ENCODE results near the gene DCTN1.

DCTN1 gene

GRCh38 chr2:74414881-74415761 is 35.0 kb upstream of the DCTN1 start:
- no peak for DNase-seq
- in situ Hi-C loops (cut with MboI; ENCODE audit: low pct_unique_long_range_greater_than_20kb, low sequenced_read_pairs) = no loop called here

- in situ Hi-C loops (cut with MboI; ENCODE audit: low pct_unique_long_range_greater_than_20kb, low sequenced_read_pairs) = no loop called here
- DNase-seq = no peak
These were observed 34.3 kb upstream of the DCTN1 start for GRCh38 chr2:74414441-74414840.

- in situ Hi-C loops (cut with MboI; ENCODE audit: low pct_unique_long_range_greater_than_20kb, low sequenced_read_pairs) = no loop called here
These were observed 33.0 kb upstream of the DCTN1 start for GRCh38 chr2:74413001-74413698.

GRCh38 chr2:74407682-74408081 is 27.6 kb upstream of the DCTN1 start:
- DNase-seq = no peak
- in situ Hi-C loops (cut with MboI; ENCODE audit: low pct_unique_long_range_greater_than_20kb, low sequenced_read_pairs) = no loop called here

More at GRCh38 chr2:74413001-74413698, 33.0 kb upstream of the DCTN1 start:
- peak; percentile 33 for DNase-seq

- in situ Hi-C loops (cut with MboI; ENCODE audit: low pct_unique_long_range_greater_than_20kb, low sequenced_read_pairs) = no loop called here
- DNase-seq = no peak
These were observed 25.9 kb upstream of the DCTN1 start for GRCh38 chr2:74406035-74406434.

GRCh38 chr2:74401891-74402290 is 21.8 kb upstream of the DCTN1 start:
- in situ Hi-C loops (cut with MboI; ENCODE audit: low pct_unique_long_range_greater_than_20kb, low sequenced_read_pairs) = no loop called here

GRCh38 chr2:74399785-74400184 is 19.7 kb upstream of the DCTN1 start:
- in situ Hi-C loops (cut with MboI; ENCODE audit: low pct_unique_long_range_greater_than_20kb, low sequenced_read_pairs) = no loop called here
- DNase-seq = peak; percentile 69

More at GRCh38 chr2:74401891-74402290, 21.8 kb upstream of the DCTN1 start:
- no peak for DNase-seq

GRCh38 chr2:74396149-74396548 is 16.0 kb upstream of the DCTN1 start:
- in situ Hi-C loops (cut with MboI; ENCODE audit: low pct_unique_long_range_greater_than_20kb, low sequenced_read_pairs) = no loop called here
- no peak for DNase-seq

GRCh38 chr2:74393525-74393924 is 13.4 kb upstream of the DCTN1 start:
- in situ Hi-C loops (cut with MboI; ENCODE audit: low pct_unique_long_range_greater_than_20kb, low sequenced_read_pairs) = no loop called here
- no peak for DNase-seq

- no peak for DNase-seq
- in situ Hi-C loops (cut with MboI; ENCODE audit: low pct_unique_long_range_greater_than_20kb, low sequenced_read_pairs) = no loop called here
These were observed 12.3 kb upstream of the DCTN1 start for GRCh38 chr2:74392449-74392743.

GRCh38 chr2:74391580-74392448 is 11.7 kb upstream of the DCTN1 start:
- DNase-seq = peak; percentile 92
- in situ Hi-C loops (cut with MboI; ENCODE audit: low pct_unique_long_range_greater_than_20kb, low sequenced_read_pairs) = no loop called here

- DNase-seq = no peak
- in situ Hi-C loops (cut with MboI; ENCODE audit: low pct_unique_long_range_greater_than_20kb, low sequenced_read_pairs) = no loop called here
These were observed 11.1 kb upstream of the DCTN1 start for GRCh38 chr2:74391209-74391579.

- no peak for DNase-seq
- in situ Hi-C loops (cut with MboI; ENCODE audit: low pct_unique_long_range_greater_than_20kb, low sequenced_read_pairs) = no loop called here
These were observed 10.5 kb upstream of the DCTN1 start for GRCh38 chr2:74390606-74391005.

GRCh38 chr2:74387346-74387745 is 7.2 kb upstream of the DCTN1 start:
- no peak for DNase-seq
- in situ Hi-C loops (cut with MboI; ENCODE audit: low pct_unique_long_range_greater_than_20kb, low sequenced_read_pairs) = no loop called here

GRCh38 chr2:74385396-74385795 is 5.3 kb upstream of the DCTN1 start:
- no peak for DNase-seq
- in situ Hi-C loops (cut with MboI; ENCODE audit: low pct_unique_long_range_greater_than_20kb, low sequenced_read_pairs) = no loop called here

- in situ Hi-C loops (cut with MboI; ENCODE audit: low pct_unique_long_range_greater_than_20kb, low sequenced_read_pairs) = no loop called here
- DNase-seq = no peak
These were observed 3.9 kb upstream of the DCTN1 start for GRCh38 chr2:74384051-74384450.

- no peak for DNase-seq
- in situ Hi-C loops (cut with MboI; ENCODE audit: low pct_unique_long_range_greater_than_20kb, low sequenced_read_pairs) = no loop called here
These were observed 3.1 kb upstream of the DCTN1 start for GRCh38 chr2:74383254-74383653.

GRCh38 chr2:74381751-74382150 is 1.6 kb upstream of the DCTN1 start:
- no peak for DNase-seq
- in situ Hi-C loops (cut with MboI; ENCODE audit: low pct_unique_long_range_greater_than_20kb, low sequenced_read_pairs) = no loop called here

GRCh38 chr2:74378007-74378406 is 2.1 kb downstream of the DCTN1 start:
- in situ Hi-C loops (cut with MboI; ENCODE audit: low pct_unique_long_range_greater_than_20kb, low sequenced_read_pairs) = no loop called here
- DNase-seq = no peak

- in situ Hi-C loops (cut with MboI; ENCODE audit: low pct_unique_long_range_greater_than_20kb, low sequenced_read_pairs) = no loop called here
- peak; percentile 42 for DNase-seq
These were observed 4.3 kb downstream of the DCTN1 start for GRCh38 chr2:74375838-74376237.

Measured in KBM-7 (cell line).